Left cardiac atrium (tissue), 4 donors: ENCODE data around the gene JAKMIP3. TPM values are rescaled to one million over a fixed set of nuclear protein-coding genes. Genes with fewer than 3 reads are reported as not detected.

Source experiments
- ATAC-seq, 2 donors: fragments of 200-7000 bp; cut with Tn5 transposase; one replicate each; pipeline ENCODE4 v1.9.1; 2020; ENCODE audit warnings: mild to moderate bottlenecking in 2 of 2, moderate library complexity in 2 of 2
- DNase-seq: peaks from one replicate; pipeline ENCODE4 v3.0.0-alpha.2; 2020
- intact Hi-C, 2 donors: fragments of 100-400 bp; cut with DNase I; formaldehyde crosslinking; loops; one replicate each; pipeline versions ENCODE4 v1.14.1 to v1.15.1; 2022 to 2023
- long read RNA-seq: library from polyadenylated mRNA; unstranded; transcript quantifications from one replicate; pipeline ENCODE4 v2.0.0, GENCODE V29; 2021
- total RNA-seq, 2 donors: library from RNA; stranded (reverse); fragmentation: NEBNext Ultra II Directional; extraction: Animal tissue kit (Norgen Biotek cat#: 25700); gene quantifications; one replicate each; pipeline ENCODE4 v1.2.1, GENCODE V29; 2021
- donor health status: DM: no; HTN: yes; CAD: no.
- donor health status: DM: no; HTN: yes; CAD: no; lungs with severe emphysema.
- donor health status: DM: yes; HTN: yes; CAD: no.
- donor health status: Dilated cardiomyopathy.

The JAKMIP3 gene
- total RNA-seq: 1 to 10 TPM in 1 of 2 donors, under 1 TPM in 1; 0.44 to 1.1 TPM
- long read RNA-seq: 0 reads

- ATAC-seq (peak; percentile 77 to 93), DNase-seq (peak; percentile 51)
- intact Hi-C loops: no loop called here
Observed at GRCh38 chr10:132065491-132066105, at the start of gene JAKMIP3. JAKMIP3 (plus strand) TSS chr10:132065946; CDS start chr10:132104809, 38,863 bp downstream.

- intact Hi-C loops: no loop called here
- ATAC-seq: no peak
- no peak for DNase-seq
Observed at GRCh38 chr10:132016514-132016913, 49.2 kb upstream of the JAKMIP3 start.

DNA sequence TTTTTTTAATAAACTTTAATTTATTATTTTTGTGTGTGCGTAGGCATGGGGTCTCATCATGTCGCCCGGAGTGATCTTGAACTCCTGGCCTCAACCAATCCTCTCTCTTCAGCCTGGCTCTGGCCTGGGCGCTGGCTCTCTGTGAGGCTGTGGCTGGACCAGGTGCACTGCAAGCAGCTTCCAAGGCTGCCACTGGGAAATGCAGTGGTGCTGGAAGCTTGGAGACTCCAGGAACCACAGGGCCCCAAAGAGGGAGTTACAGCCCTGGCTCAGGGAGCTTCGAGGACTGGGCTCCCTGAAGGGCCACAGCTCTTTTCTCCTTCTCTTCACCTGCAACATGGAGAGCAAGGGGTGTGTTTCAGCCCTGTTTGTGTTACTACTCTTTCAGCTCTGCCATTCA is 47.3 kb upstream of the JAKMIP3 start:
- ATAC-seq: no peak
- intact Hi-C loops: no loop called here
- no peak for DNase-seq

DNA sequence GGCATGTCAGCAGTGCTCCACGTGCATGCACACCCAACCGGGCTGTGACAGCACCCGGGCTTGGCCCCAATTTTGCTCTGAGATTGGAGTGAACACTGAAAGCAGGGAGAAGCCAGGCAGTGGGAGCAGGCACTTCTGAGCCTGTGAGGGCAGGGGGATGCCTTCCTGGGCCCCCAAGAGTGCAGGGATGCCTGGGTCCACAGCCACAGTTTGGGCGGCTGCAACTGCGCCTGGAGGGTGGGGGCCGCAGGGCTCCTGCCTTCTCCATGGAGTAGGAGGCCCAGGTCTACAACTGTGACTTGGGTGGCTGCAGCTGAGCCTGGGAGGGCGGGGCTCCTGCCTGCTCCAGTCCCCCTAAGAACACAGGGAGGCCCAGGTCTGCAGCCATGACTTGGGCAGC is 46.4 kb upstream of the JAKMIP3 start:
- no peak for DNase-seq
- intact Hi-C loops: no loop called here
- no peak for ATAC-seq

- no peak for ATAC-seq
- DNase-seq: no peak
- intact Hi-C loops: loop anchor here in 1 of 2 donors (5.0 kb wide), 1 partner anchor 43 kb away; no protein-coding TSS in a partner anchor
Observed at GRCh38 chr10:132020456-132020855, 45.3 kb upstream of the JAKMIP3 start.

DNA sequence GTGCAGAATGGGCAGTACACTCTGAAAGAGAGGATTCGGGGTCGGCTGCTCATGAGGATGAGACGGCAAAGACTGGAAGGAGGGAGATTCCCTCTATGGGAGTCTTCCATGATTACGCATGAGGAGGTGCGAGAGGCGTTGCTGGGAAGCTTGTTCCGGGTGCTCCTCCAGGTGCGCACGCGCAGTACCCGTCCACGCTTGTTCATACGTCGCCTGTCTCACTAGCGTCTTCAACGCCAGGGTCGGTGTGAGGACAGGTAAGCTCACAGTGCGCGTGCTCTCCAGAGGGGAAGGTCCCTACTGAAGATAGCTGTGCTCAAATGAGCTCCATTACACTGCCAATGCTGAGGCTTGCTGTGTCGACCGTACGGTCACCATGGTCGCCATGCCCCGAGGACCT is 44.7 kb upstream of the JAKMIP3 start:
- no peak for DNase-seq
- intact Hi-C loops: loop anchor here in 1 of 2 donors (5.0 kb wide), 1 partner anchor 44 kb away; no protein-coding TSS in a partner anchor
- ATAC-seq: no peak

GRCh38 chr10:132021504-132022143 is 44.1 kb upstream of the JAKMIP3 start:
- ATAC-seq (no peak), DNase-seq (no peak)
- intact Hi-C loops: loop anchor here (2.0 to 5.0 kb wide), 2 partner anchors 44 to 137 kb away; no protein-coding TSS in a partner anchor

- intact Hi-C loops: loop anchor here (2.0 to 5.0 kb wide), 2 partner anchors 45 to 137 kb away; no protein-coding TSS in a partner anchor
- ATAC-seq (no peak), DNase-seq (no peak)
Observed at GRCh38 chr10:132022241-132022640, 43.5 kb upstream of the JAKMIP3 start.

GRCh38 chr10:132023092-132023811 is 42.5 kb upstream of the JAKMIP3 start:
- intact Hi-C loops: loop anchor here (1.0 to 5.0 kb wide), 3 partner anchors 46 to 138 kb away; no protein-coding TSS in a partner anchor
- DNase-seq (peak; percentile 87), ATAC-seq (peak; percentile 93 to 95)

- intact Hi-C loops: no loop called here
- ATAC-seq (no peak), DNase-seq (no peak)
Observed at GRCh38 chr10:132027423-132027983, 38.2 kb upstream of the JAKMIP3 start.

DNA sequence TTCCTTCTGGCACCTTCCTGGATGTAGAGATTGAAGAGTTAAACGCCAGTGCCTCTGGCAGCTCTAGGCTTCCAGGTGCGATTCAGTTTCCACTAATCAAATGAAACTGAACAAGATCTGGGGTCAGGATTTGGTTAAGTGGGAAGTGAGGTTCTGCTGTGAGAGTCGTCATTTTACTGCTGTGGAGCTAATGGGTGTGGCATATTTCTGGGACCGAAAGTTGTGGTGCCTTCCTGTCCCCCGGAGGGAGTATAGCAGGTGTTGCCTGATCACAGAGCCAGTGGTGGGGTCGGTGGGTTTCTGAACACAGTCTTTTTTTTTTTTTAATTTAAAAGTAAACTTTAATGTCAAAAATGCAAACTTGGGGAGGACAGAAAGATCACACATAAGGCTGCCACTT is 37.0 kb upstream of the JAKMIP3 start:
- intact Hi-C loops: no loop called here

GRCh38 chr10:132030898-132031463 is 34.8 kb upstream of the JAKMIP3 start:
- intact Hi-C loops: no loop called here
- ATAC-seq (no peak), DNase-seq (no peak)

More for the DNA sequence above, 37.0 kb upstream of the JAKMIP3 start:
- ATAC-seq (no peak), DNase-seq (no peak)

DNA sequence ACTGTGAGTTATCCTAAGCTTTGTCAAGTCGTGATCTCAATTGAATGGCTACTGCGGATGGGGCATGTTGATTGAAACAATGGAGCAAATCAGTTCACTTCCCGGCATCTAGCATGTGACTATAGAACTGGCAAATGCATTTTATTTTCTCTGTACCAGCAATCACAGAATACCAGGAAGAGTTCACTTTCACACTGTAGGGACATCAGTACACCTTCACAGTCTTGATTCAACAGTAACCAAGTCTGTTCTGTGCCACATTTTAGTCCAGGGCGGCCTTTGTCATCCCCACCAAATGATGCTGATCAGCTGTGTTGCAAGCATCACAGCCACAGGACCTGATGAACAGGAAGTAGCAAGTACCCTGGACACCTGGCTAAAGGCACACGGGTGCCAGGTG is 32.1 kb upstream of the JAKMIP3 start:
- DNase-seq (no peak), ATAC-seq (no peak)
- intact Hi-C loops: no loop called here

- no peak for DNase-seq
- intact Hi-C loops: loop anchor here in 1 of 2 donors (5.0 kb wide), 1 partner anchor 107 kb away; no protein-coding TSS in a partner anchor
Observed at GRCh38 chr10:132035476-132035875, 30.3 kb upstream of the JAKMIP3 start.

DNA sequence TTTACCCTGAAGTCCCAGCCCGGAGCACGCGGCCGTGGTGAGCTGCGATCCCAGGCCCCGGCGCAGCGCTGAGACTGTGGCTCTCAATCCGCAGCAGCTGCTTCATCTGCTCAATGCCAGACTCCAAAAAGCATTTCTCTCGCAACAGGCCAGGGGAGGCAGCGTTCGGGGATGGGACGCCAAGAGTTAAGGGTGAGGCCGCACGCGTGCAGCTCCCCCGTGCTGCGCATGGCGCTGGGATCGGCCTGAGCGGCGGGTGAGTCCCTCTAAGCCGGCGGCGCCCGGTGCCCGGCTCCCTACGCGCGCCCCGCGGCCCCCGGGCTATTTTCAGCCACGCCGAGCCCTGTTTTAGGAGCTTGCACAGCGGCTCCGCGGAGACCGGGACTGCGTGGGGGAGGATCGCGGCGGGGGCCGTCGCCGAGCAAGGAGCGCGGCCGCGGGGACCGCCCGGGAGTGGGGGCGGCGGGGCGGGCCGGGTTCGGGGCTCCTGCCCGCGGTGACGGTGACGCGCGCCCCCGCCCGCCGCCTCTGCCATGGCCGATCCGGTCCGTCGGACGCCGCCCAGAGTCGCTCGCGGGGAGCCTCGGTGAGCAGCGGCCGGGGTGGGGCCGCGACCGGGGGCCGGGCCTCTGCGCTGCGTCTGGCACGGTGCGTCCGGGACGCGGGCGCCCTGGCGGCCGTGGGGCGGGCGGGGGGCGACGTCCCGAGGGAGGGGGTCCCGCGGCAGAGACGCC is 29.4 kb upstream of the JAKMIP3 start:
- intact Hi-C loops: loop anchor here in 1 of 2 donors (5.0 kb wide), 1 partner anchor 106 kb away; no protein-coding TSS in a partner anchor
- peak; percentile 62 to 79 for ATAC-seq
- DNase-seq: no peak

More at GRCh38 chr10:132035476-132035875, 30.3 kb upstream of the JAKMIP3 start:
- ATAC-seq: no peak

DNA sequence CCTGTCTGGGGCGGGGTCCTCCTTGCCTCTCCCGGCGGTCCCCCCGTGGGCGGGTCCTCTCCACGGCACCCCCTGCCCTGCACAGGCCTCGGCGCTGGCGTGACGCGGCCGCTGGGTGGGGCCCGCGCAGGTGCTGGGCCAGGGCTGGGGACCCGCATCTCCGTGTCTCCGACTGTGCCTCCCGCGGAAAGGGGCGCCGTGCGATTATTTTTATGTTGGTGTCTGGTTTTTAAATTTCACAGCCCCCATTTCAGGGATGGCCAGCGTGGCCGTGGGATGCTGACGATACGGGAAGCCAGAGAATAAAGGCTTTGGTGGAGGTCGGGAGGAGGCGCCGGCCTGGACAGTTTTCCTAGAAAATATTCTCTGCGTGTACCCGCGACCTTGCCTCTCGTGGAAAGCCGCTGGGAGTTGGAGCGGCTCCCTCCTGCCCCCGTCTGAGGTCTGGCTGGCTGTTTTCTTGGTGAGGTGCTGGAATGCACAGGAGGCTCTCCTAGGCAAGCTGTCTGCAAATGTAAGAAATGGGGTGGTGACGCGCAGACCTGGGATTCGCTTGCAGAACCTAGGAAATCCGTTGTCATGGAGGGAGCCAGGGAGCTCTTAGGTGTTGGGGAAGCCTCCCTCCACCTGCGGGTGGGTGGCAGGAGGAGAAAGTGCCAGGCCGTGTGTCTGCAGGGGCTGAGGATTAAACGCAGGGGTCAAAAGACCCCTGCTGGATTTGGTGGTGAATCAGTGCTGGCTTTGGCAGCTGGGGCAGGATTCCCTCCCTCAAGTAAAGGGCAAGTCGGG is 28.7 kb upstream of the JAKMIP3 start:
- peak; percentile 58 to 68 for ATAC-seq
- intact Hi-C loops: loop anchor here in 1 of 2 donors (5.0 kb wide), 1 partner anchor 105 kb away; no protein-coding TSS in a partner anchor
- no peak for DNase-seq

GRCh38 chr10:132037676-132037975 is 28.1 kb upstream of the JAKMIP3 start:
- ATAC-seq: no peak
- intact Hi-C loops: loop anchor here in 1 of 2 donors (5.0 kb wide), 1 partner anchor 105 kb away; no protein-coding TSS in a partner anchor

More at GRCh38 chr10:132037676-132037975, 28.1 kb upstream of the JAKMIP3 start:
- DNase-seq: no peak
